BLaER1 (cell line): Measurements from ENCODE around the gene CRIP1.

Experiments
- H3K27ac ChIP-seq: shearing (Covaris generic); formaldehyde crosslinking; 2 replicates; pipeline ENCODE4 v1.8.1; 2022
- H3K27me3 ChIP-seq: shearing (Covaris generic); formaldehyde crosslinking; 2 replicates; pipeline ENCODE4 v1.8.1; 2022
- H3K36me3 ChIP-seq: shearing (Covaris generic); formaldehyde crosslinking; 2 replicates; pipeline ENCODE4 v1.8.1; 2022
- H3K4me1 ChIP-seq: shearing (Covaris generic); formaldehyde crosslinking; 2 replicates; pipeline ENCODE4 v1.8.1; 2022
- H3K4me2 ChIP-seq: shearing (Covaris generic); formaldehyde crosslinking; 2 replicates; pipeline ENCODE4 v1.8.1; 2022
- H3K4me3 ChIP-seq: shearing (Covaris generic); formaldehyde crosslinking; 2 replicates; pipeline ENCODE4 v1.8.1; 2022
- H3K9ac ChIP-seq: shearing (Covaris generic); formaldehyde crosslinking; 2 replicates; pipeline ENCODE4 v1.8.1; 2022
- H3K9me3 ChIP-seq: shearing (Covaris generic); formaldehyde crosslinking; 2 replicates; pipeline ENCODE4 v1.8.1; 2022
- H4K20me1 ChIP-seq: shearing (Covaris generic); formaldehyde crosslinking; 2 replicates; pipeline ENCODE4 v1.8.1; 2022
- Cebpa-rat ChIP-seq: shearing (Covaris generic); IDR thresholded peaks from 2 replicates; pipeline ENCODE4 v1.8.1; 2022

Gene CRIP1, protein sequence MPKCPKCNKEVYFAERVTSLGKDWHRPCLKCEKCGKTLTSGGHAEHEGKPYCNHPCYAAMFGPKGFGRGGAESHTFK

DNA sequence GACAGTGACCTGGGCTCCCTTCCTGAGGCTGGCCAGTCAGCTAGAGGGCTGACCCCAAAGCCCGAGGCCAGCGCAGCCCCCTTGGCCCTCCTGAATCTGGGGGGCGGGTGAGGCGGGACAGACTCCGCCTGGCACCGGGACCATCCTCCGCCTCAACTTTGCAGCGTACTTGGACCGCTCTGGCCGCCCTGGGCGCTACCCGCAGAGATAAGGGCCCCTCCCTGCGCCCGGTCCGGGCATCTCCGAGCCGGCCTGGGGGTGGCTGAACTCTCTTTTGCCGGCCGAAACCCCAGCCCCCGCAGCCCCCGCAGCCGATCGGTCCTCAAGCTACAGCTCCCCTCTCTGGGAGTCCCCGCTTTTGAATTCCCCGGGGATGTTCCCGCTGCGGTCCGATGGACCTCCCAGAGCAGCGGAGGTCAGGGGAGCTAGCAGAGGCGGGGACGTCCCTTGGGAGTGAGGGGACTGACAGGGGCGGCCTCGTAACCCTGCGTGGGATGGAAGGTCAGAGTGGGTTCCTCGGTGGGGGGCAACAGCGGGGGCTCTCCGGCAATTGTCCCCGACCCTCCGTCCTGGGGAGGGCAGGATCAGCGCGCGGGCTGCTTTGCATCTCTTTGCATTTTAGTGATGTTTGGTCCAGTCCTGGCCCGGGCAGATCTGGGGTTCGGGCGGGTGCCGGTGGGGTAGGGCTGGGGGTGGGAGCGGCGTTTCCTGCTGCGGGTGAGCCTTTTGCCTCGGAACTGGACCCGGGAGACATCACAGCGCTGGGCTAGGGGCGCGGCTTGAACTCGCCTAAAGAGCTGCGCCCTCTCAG lies at the start of gene CRIP1:
Gene CRIP1, plus strand, starts transcription at position 724 of the 811 bp plus-strand sequence. CDS start 374 bp downstream, outside the sequence.
- Histone ChIP-seq H3K27me3 (peaks cover 40% of the 10 kb centered on the region), H4K20me1 (peaks cover 35% of the 10 kb centered on the region), H3K9ac (peak within 1 kb of the TSS; percentile 72), H3K4me1 (peaks cover 81% of the 10 kb centered on the region), H3K9me3 (no peaks in the 10 kb centered on the region), H3K4me3 (peak within 1 kb of the TSS; percentile 72), H3K36me3 (no peaks in the 10 kb centered on the region; the same call in 1 of the 2 replicates), H3K4me2 (peak within 1 kb of the TSS; percentile 99), H3K27ac (peak within 1 kb of the TSS; percentile 58)
- no peak for TF ChIP-seq Cebpa-rat

DNA sequence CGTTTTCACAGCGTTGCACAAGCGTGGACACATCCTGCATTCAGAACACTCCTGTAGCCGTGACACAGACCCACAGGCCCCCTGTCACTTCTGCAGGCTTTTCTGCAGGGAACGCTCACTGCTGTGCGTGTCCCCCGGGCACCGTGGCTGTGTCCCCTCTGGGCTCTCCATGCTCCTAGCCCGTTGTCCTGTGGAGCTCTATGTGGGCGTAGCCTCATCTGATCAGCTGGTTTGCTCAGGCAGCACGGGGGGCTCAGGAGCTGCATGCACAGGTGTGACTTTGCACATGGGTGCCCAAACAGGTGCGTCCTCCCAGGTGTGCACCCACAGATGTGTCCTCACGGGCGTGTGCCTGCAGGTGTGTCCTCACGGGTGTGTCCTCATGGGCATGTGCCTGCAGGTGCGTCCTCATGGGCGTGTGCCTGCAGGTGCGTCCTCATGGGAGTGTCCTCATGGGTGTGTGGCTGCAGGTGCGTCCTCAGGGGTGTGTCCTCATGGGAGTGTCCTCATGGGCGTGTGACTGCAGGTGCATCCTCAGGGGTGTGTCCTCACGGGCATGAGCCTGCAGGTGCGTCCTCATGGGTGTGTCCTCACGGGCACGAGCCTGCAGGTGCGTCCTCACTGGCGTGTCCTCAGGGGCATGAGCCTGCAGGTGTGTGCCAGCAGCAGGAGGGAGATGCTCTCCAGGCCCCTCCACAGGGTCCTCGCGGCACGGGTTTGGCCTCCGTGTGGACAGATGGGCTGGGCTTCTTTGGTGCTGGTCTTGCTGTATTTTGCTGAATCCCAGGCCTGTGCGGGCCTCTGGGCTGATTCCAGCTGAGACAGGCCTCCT lies 49.6 kb upstream of the CRIP1 start:
- Histone ChIP-seq H3K4me1 (peaks cover 69% of the 10 kb centered on the region), H4K20me1 (peaks cover 97% of the 10 kb centered on the region), H3K27me3 (no peaks in the 10 kb centered on the region), H3K9me3 (peaks cover 36% of the 10 kb centered on the region), H3K36me3 (peaks cover 94% of the 10 kb centered on the region), H3K9ac (no peak overlapping the region), H3K27ac (peak overlapping the region; percentile 63; the same call in 1 of the 2 replicates), H3K4me2 (peak overlapping the region; percentile 11; the same call in 1 of the 2 replicates), H3K4me3 (no peak overlapping the region)
- no peak for TF ChIP-seq Cebpa-rat

DNA sequence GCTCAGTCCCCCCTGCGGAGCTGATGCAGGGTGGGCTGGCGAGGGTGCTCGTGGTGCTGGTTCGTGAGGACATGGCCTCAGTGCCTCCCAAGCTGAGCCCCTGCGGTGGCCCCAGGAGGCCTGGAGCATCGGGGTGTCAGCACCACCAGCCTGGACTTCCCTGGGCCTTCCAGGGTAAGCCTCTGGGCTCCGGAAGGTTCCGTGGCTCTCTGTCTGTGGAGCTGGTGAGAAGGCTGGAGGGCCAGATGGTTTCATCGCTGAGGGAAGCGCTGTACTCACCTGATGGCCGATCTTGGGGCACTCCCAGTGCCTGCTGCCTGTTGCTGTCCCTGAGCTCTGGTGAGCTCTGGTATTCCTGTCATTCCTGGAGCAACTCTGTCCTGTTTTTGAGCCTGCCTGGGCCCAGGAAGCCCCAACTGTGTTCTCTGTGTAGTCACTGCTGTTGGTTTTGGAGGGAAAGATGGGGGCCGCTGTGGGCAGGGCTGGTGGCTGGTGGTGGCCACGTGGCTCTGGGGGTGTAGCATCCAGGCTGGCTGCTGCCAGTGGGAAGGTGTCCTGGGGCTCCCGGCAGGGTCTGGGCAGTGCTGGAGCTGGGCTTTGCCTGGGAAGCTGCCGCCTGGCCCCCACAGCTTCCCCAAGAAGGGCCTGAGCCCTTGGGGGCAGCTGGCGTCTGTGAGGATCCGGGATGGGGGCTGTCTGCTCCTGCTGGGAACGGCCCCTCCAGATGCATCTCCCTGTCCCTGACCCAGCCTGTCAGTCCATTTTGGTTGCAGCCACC lies 48.8 kb upstream of the CRIP1 start:
- Histone ChIP-seq H4K20me1 (peaks cover 97% of the 10 kb centered on the region), H3K27ac (peak overlapping the region; percentile 63; the same call in 1 of the 2 replicates), H3K4me2 (peak overlapping the region; percentile 11; the same call in 1 of the 2 replicates), H3K27me3 (no peaks in the 10 kb centered on the region), H3K9ac (no peak overlapping the region; the same call in 1 of the 2 replicates), H3K4me1 (peaks cover 69% of the 10 kb centered on the region), H3K9me3 (peaks cover 35% of the 10 kb centered on the region), H3K4me3 (no peak overlapping the region), H3K36me3 (peaks cover 95% of the 10 kb centered on the region)
- no peak for TF ChIP-seq Cebpa-rat

DNA sequence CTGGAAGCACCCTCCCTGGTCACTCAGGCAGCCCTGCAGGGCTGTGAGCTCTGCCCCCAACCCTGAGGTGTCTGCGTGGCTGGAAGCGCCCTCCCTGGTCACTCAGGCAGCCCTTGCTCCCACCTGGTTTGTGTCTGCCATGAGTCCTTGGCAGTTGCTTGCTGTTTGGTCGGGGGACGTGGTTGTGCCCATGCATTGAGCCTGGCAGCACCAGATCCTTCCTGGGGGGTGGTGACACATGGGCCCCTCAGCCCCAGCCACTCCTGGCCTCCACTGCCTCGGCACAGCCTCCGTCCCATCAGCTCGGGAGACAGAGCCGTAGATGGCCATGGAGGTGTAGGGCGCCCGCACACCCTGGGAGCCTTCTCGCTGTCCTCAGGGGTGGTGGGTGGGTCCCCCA lies 47.5 kb upstream of the CRIP1 start:
- no peak overlapping the region for H3K4me3 ChIP-seq
- no peak overlapping the region for H3K4me2 ChIP-seq
- no peaks in the 10 kb centered on the region for H3K27me3 ChIP-seq
- peaks cover 97% of the 10 kb centered on the region for H4K20me1 ChIP-seq
- peak overlapping the region; percentile 9; the same call in 1 of the 2 replicates for H3K27ac ChIP-seq
- no peak overlapping the region for H3K9ac ChIP-seq
- peaks cover 90% of the 10 kb centered on the region for H3K36me3 ChIP-seq
- H3K9me3 ChIP-seq, result peaks cover 24% of the 10 kb centered on the region
- no peak for TF ChIP-seq Cebpa-rat
- peaks cover 70% of the 10 kb centered on the region for H3K4me1 ChIP-seq

DNA sequence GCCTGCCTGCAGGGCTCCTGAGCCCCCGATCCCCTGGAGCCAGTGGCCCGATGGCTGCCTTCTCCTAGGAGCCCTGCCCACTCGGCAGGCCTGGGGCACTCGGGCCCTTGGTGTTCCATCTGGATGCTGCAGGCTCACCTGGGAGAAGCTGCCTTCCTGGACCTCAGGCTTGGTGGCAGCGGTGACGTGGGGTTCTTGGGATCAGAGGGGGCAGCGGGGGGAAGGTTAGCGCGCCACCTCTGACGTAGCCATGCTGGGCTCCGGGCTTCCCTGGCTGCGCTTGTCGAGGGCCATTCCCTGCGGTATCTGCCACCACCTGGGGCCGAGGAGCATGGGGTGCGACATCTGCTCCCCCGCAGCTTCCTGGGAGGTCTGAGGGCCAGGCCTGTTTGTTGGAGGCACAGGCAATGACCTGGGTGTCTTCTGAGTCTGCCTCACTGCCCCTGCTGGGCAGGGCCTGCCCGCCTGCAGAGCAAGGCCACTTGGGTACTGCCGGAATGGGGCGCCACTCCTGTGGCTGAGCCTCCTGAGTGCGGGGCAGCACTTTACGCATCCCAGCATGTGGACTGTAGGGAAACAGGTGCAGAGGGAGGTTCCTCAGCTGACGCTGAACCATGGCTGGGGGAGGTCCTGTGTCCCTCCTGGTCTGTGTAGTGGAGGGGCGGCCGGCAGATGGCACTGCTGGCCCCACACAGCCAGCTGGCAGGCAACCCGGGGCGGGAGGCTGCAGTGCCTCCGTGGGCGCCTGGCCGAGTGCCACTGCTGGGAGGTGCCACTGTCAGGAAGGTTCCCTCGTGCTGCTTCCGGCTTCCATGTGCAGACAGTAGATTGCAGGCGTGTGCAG lies 46.8 kb upstream of the CRIP1 start:
- no peaks in the 10 kb centered on the region for H3K27me3 ChIP-seq
- peaks cover 71% of the 10 kb centered on the region for H3K4me1 ChIP-seq
- H3K9ac ChIP-seq, result no peak overlapping the region
- peaks cover 83% of the 10 kb centered on the region for H3K36me3 ChIP-seq
- no peak overlapping the region for H3K4me3 ChIP-seq
- peaks cover 97% of the 10 kb centered on the region for H4K20me1 ChIP-seq
- H3K27ac ChIP-seq, result no peak overlapping the region
- TF ChIP-seq Cebpa-rat, result no peak
- H3K4me2 ChIP-seq, result no peak overlapping the region
- peaks cover 18% of the 10 kb centered on the region for H3K9me3 ChIP-seq

DNA sequence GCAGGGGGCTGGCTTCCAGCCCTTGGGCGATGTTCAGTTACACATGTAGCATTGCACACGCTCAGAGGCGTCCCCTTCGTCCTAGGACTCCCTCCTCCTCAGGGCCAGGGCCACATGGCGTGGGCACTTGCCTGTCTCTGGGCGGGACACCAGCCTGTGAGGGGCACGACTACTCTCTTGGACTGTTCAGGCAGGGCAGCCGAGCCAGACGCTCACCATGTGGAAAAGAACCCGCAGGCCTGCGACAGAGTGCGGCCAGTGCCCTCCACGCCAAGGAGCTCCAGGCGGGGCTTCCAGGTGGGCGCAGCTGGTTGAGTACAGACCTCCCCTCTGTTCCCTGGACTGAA lies 46.2 kb upstream of the CRIP1 start:
- no peak for TF ChIP-seq Cebpa-rat
- H3K4me1 ChIP-seq, result peaks cover 71% of the 10 kb centered on the region
- no peak overlapping the region for H3K27ac ChIP-seq
- peaks cover 79% of the 10 kb centered on the region for H3K36me3 ChIP-seq
- H3K9me3 ChIP-seq, result peaks cover 12% of the 10 kb centered on the region
- H3K27me3 ChIP-seq, result no peaks in the 10 kb centered on the region
- H4K20me1 ChIP-seq, result peaks cover 97% of the 10 kb centered on the region
- no peak overlapping the region for H3K4me3 ChIP-seq
- H3K9ac ChIP-seq, result no peak overlapping the region
- no peak overlapping the region for H3K4me2 ChIP-seq

DNA sequence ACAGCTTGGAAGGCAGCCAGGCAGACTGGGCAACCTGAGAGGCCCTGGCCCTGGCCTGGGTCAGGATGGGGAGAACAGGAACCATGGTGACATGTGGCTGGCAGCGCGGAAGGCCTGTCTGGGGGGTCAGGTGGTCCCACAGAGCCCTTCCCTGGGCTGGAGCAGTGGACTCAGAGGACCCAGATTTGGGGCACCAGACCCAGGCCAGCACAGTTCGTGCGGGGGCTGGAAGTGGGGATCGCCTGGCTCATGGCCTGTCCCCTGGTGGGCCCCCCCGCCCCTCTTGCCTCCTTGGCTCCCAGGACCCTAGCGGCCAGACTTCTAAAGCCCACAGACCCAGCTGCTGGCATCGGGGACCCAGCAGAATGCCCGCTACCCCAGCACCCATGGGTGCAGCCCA lies 45.7 kb upstream of the CRIP1 start:
- H3K27me3 ChIP-seq, result no peaks in the 10 kb centered on the region
- peaks cover 79% of the 10 kb centered on the region for H3K36me3 ChIP-seq
- H3K9me3 ChIP-seq, result peaks cover 9% of the 10 kb centered on the region; the same call in 1 of the 2 replicates
- H3K4me2 ChIP-seq, result no peak overlapping the region
- no peak overlapping the region for H3K27ac ChIP-seq
- H3K9ac ChIP-seq, result no peak overlapping the region
- H3K4me3 ChIP-seq, result no peak overlapping the region
- H4K20me1 ChIP-seq, result peaks cover 97% of the 10 kb centered on the region
- TF ChIP-seq Cebpa-rat, result no peak
- peaks cover 71% of the 10 kb centered on the region for H3K4me1 ChIP-seq

DNA sequence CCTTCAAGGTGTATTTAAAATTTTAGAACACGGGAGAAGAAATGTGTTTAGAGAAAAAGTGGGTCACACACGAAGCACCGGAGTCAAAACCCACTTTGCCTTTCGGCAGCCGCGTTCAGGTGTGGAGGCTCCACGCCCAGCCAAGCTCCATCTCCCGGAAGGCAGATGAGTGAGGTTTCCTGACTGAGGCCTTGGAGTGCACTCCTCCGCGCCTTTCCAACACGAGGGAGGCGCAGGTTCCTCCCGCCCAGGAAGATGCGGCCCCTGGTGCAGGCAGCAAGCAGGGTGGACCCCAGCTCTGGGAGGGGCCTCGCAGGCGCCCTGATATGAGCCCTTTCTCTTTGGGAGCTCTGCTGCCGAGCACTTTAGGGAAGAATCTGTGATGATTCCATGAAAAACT lies 44.6 kb upstream of the CRIP1 start:
- H3K4me1 ChIP-seq, result peaks cover 71% of the 10 kb centered on the region
- H3K4me2 ChIP-seq, result no peak overlapping the region
- 0 out of 2 replicates have a peak, but pooled peaks cover under 1% of the 10 kb centered on the region for H3K9me3 ChIP-seq
- peaks cover 78% of the 10 kb centered on the region for H3K36me3 ChIP-seq
- H4K20me1 ChIP-seq, result peaks cover 97% of the 10 kb centered on the region
- H3K9ac ChIP-seq, result no peak overlapping the region
- no peak overlapping the region for H3K27ac ChIP-seq
- H3K27me3 ChIP-seq, result no peaks in the 10 kb centered on the region
- H3K4me3 ChIP-seq, result no peak overlapping the region
- no peak for TF ChIP-seq Cebpa-rat

DNA sequence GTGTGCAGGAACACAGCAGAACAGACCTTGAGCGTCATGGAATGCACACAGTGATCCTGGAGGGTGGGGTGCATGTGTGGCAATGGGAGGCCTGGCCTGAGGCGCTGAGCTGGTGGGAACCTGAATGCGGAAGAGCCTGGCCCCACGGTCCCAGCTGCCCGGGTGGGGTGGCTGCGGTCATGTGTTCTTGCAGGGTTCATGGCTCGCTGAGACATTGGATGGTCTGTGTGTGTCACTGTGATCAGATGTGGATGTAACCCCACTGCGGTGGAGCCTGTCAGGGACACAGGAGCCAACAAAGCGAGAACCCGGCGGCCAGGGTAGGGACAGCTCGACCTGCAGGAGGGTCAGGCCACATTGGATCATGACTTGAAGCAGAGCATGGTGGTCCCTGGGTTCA lies 43.9 kb upstream of the CRIP1 start:
- H3K9me3 ChIP-seq, result no peaks in the 10 kb centered on the region
- peaks cover 71% of the 10 kb centered on the region for H3K4me1 ChIP-seq
- no peak overlapping the region for H3K4me2 ChIP-seq
- H3K27me3 ChIP-seq, result no peaks in the 10 kb centered on the region
- H3K4me3 ChIP-seq, result no peak overlapping the region
- H3K36me3 ChIP-seq, result peaks cover 78% of the 10 kb centered on the region
- H3K27ac ChIP-seq, result no peak overlapping the region
- H3K9ac ChIP-seq, result no peak overlapping the region
- no peak for TF ChIP-seq Cebpa-rat
- peaks cover 97% of the 10 kb centered on the region for H4K20me1 ChIP-seq
